Thyroid gland (tissue), 4 donors: ENCODE results near the gene CBFA2T2. TPM values are rescaled to one million over a fixed set of nuclear protein-coding genes. Genes with fewer than 3 reads are reported as not detected.

Source experiments
- DNase-seq, 2 donors: peaks; one replicate each; pipeline ENCODE4 v3.0.0-alpha.2; 2019
- H3K27ac ChIP-seq, 3 donors: fragments of 200-600 bp; sonication (generic); 1 replicate in 2 of 3; 2 replicates in 1 of 3; pipeline ENCODE4 v1.5.1; 2016 to 2019; ENCODE audit warnings: mild to moderate bottlenecking in 1 of 3, moderate library complexity in 1 of 3
- H3K27me3 ChIP-seq: fragments of 200-600 bp; sonication (generic); one replicate; pipeline ENCODE4 v1.5.1; 2019
- H3K36me3 ChIP-seq, 2 donors: fragments of 200-600 bp; sonication (generic); one replicate each; pipeline ENCODE4 v1.5.1; 2016 to 2019
- H3K4me1 ChIP-seq, 2 donors: fragments of 200-600 bp; sonication (generic); one replicate each; pipeline ENCODE4 v1.5.1; 2017 to 2019
- H3K4me3 ChIP-seq, 3 donors: fragments of 200-600 bp; sonication (generic); replicated peaks in 1 of 3; 1 replicate in 2 of 3; 2 replicates in 1 of 3; pipeline ENCODE4 v1.5.1; 2016; ENCODE audit warnings: mild to moderate bottlenecking in 1 of 3
- H3K9me3 ChIP-seq: fragments of 200-600 bp; sonication (generic); one replicate; pipeline ENCODE4 v1.5.1; 2017
- CTCF ChIP-seq, 6 experiments: fragments of 200-600 bp in 3 of 6; fragments of 450-650 bp in 3 of 6; sonication (generic) in 3 of 6; IDR thresholded peaks; one replicate each; pipeline ENCODE4 v1.5.1; 2016 to 2019; ENCODE audit warnings: antibody characterized with exemption in 6 of 6, mild to moderate bottlenecking in 2 of 6, inconsistent platforms in 1 of 6, moderate library complexity in 1 of 6
- POLR2A ChIP-seq, 2 donors: fragments of 450-650 bp; IDR thresholded peaks; one replicate each; pipeline ENCODE4 v1.6.1; 2017; ENCODE audit warnings: antibody characterized with exemption in 2 of 2, mild to moderate bottlenecking in 2 of 2, moderate library complexity in 1 of 2
- WGBS, 2 donors: methylation state at CpG; one replicate each; pipeline ENCODE4 v1.1.5; 2017; 5-methylcytosine and 5-hydroxymethylcytosine counted together
- intact Hi-C: fragments of 100-400 bp; cut with DNase I; formaldehyde crosslinking; loops from one replicate; pipeline ENCODE4 v1.15.1; 2023
- total RNA-seq, 4 donors: library from RNA; depleted of rRNA; stranded (reverse); fragments of >200 nt; gene quantifications; one replicate each; pipeline ENCODE4 v1.2.3, GENCODE V29; 2016

Gene CBFA2T2
- total RNA-seq, 4 donors from 2014 or later = 29.7 to 57.3 (median 35.8) TPM

DNA sequence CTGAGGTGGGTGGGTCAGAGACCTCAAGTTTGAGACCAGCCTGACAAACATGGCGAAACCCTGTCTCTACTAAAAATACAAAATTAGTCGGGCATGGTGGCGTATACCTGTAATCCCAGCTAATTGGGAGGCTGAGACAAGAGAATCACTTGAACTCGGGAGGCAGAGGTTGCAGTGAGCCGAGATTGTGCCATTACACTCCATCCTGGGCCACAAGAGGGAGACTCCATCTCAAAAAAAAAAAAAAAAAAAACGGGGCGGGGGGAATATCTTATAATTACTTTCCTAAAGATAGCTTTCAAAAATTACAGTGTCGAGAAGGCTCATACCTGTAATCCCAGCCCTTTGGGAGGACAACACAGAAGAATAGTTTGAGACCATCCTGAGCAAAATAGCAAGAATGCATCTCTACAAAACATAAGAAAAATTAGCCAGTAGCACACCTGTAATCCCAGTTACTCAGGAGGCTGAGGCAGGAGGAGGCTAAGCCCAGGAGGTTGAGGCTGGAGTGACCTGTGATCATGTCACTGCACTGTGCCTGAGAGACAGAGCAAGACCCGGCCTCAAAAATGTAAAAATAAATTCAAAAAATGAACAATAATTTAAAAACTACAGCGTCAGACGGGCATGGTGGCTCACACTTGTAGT, 25.8 kb downstream of the CBFA2T2 start:
- H3K27me3 ChIP-seq = no peaks in the 10 kb centered on the region
- DNase-seq = no peak
- H3K4me3 ChIP-seq = no peak overlapping the region
- TF ChIP-seq POLR2A (IDR thresholded peaks at IDR 0.05) (no peak), CTCF (IDR thresholded peaks at IDR 0.05) (no peak)
- 90 to 96% methylated on average over 11 of the region's 11 CpGs for WGBS, 2 donors
- H3K27ac ChIP-seq = no peak overlapping the region
- H3K9me3 ChIP-seq = no peaks in the 10 kb centered on the region
- H3K4me1 ChIP-seq = peaks cover 0 to 9% of the 10 kb centered on the region in 2 donors
- no peaks in the 10 kb centered on the region for H3K36me3 ChIP-seq
- intact Hi-C loops = no loop called here

- H3K4me3 ChIP-seq = no peak overlapping the region
- TF ChIP-seq CTCF (IDR thresholded peaks at IDR 0.05) = no peak
- no peak for TF ChIP-seq POLR2A (IDR thresholded peaks at IDR 0.05)
- WGBS, 2 donors = 60 to 69% methylated on average over 1 of the region's 1 CpG
- intact Hi-C loops = no loop called here
- H3K27me3 ChIP-seq = no peaks in the 10 kb centered on the region
- no peaks in the 10 kb centered on the region for H3K9me3 ChIP-seq
- peaks cover 0 to 9% of the 10 kb centered on the region in 2 donors for H3K4me1 ChIP-seq
- peak overlapping the region; percentile 27 to 37 (median 30) for H3K27ac ChIP-seq
- no peaks in the 10 kb centered on the region for H3K36me3 ChIP-seq
- DNase-seq = no peak
These were observed 27.0 kb downstream of the CBFA2T2 start for GRCh38 chr20:33516882-33517281.

- intact Hi-C loops = no loop called here
These were observed 28.2 kb downstream of the CBFA2T2 start for GRCh38 chr20:33518071-33518470.

DNA sequence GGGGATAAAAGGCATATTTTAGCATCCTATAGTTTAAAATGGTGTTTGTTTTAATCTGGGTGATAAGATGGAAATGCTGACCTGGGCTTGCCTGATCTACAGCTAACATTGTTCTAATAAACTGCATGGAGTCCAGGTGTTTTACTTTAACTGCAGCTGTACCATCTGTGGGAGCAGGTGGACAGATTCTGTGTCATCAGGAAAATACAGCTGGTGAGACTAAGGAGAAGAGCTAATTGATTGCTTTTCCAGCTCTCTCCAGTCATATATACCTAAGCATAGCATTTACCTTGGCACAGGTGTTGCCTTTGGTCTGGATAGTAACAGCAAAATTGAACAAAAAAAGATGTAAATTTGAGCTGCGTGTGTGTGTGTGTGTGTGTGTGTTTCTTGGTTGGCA, 31.6 kb downstream of the CBFA2T2 start:
- DNase-seq = no peak
- Histone ChIP-seq H3K27me3 (no peaks in the 10 kb centered on the region), H3K4me3 (no peak overlapping the region), H3K9me3 (no peaks in the 10 kb centered on the region), H3K27ac (no peak overlapping the region), H3K4me1 (peaks cover 9 to 12% of the 10 kb centered on the region in 2 donors), H3K36me3 (no peaks in the 10 kb centered on the region)
- 62 to 74% methylated on average over 1 of the region's 1 CpG for WGBS, 2 donors
- TF ChIP-seq POLR2A (IDR thresholded peaks at IDR 0.05) = no peak
- TF ChIP-seq CTCF (IDR thresholded peaks at IDR 0.05) = no peak
- intact Hi-C loops = no loop called here

More at GRCh38 chr20:33518071-33518470, 28.2 kb downstream of the CBFA2T2 start:
- Histone ChIP-seq H3K4me3 (no peak overlapping the region), H3K9me3 (no peaks in the 10 kb centered on the region), H3K36me3 (no peaks in the 10 kb centered on the region), H3K4me1 (peaks cover 3 to 9% of the 10 kb centered on the region in 2 donors), H3K27ac (peak overlapping the region in 2 of 3 donors; percentile 30 to 36), H3K27me3 (no peaks in the 10 kb centered on the region)
- peak in 1 of 2 donors; percentile 32 for DNase-seq
- TF ChIP-seq CTCF (IDR thresholded peaks at IDR 0.05) (no peak), POLR2A (IDR thresholded peaks at IDR 0.05) (no peak)
- WGBS, 2 donors = 78 to 80% methylated on average over 5 of the region's 5 CpGs

DNA sequence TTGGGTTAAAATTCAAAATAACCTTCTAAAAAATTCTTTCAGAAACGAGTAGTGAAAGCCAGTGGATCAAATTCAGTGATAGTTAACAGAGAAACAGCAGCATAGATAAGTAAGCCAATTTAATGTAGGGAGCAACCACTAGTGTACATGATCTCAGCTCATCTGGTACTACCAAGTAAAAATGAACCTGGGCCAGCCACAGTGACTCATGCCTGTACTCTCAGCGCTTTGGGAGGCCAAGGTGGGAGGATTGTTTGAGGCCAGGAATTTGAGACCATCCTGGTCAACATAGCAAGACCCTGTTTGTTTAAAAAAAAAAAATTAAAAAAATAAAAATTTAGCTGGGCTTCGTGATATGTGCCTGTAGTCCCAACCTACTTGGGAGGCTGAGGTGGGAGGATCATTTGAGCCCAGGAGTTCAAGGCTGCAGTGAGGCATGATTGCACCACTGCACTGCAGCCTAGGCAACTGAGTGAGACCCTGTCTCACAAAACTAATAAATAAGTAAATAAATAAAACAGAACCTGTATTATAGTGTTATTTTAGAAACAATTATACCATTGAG, 32.4 kb downstream of the CBFA2T2 start:
- TF ChIP-seq CTCF (IDR thresholded peaks at IDR 0.05) (no peak), POLR2A (IDR thresholded peaks at IDR 0.05) (no peak)
- Histone ChIP-seq H3K27me3 (no peaks in the 10 kb centered on the region), H3K4me1 (peaks cover 8 to 12% of the 10 kb centered on the region in 2 donors), H3K9me3 (no peaks in the 10 kb centered on the region), H3K36me3 (no peaks in the 10 kb centered on the region), H3K27ac (no peak overlapping the region), H3K4me3 (no peak overlapping the region)
- 85 to 92% methylated on average over 3 of the region's 3 CpGs for WGBS, 2 donors
- DNase-seq = no peak
- intact Hi-C loops = no loop called here
